Stimulated activated naive CD4-positive, alpha-beta T cell treated with Interleukin-2 at 50 U/mL for 16 hours (primary cell): Measurements from ENCODE around the gene IRX4.

Experiments used
- DNase-seq: peaks from one replicate; lab custom pipeline; 2025; lab: John Stamatoyannopoulos, UW

Gene IRX4

GRCh38 chr5:1913578-1913977 lies 30.9 kb upstream of the IRX4 start:
- no peak for DNase-seq

GRCh38 chr5:1912951-1913565 lies 30.3 kb upstream of the IRX4 start:
- no peak for DNase-seq

- DNase-seq, result no peak
Measured at GRCh38 chr5:1911773-1912235, 29.1 kb upstream of the IRX4 start.

- no peak for DNase-seq
Measured at GRCh38 chr5:1910861-1911772, 28.4 kb upstream of the IRX4 start.

GRCh38 chr5:1910081-1910760 lies 27.5 kb upstream of the IRX4 start:
- DNase-seq, result no peak

GRCh38 chr5:1909346-1909985 lies 26.7 kb upstream of the IRX4 start:
- no peak for DNase-seq

GRCh38 chr5:1908931-1909330 lies 26.2 kb upstream of the IRX4 start:
- no peak for DNase-seq

GRCh38 chr5:1907616-1908015 lies 24.9 kb upstream of the IRX4 start:
- DNase-seq, result no peak

- DNase-seq, result no peak
Measured at GRCh38 chr5:1905108-1905507, 22.4 kb upstream of the IRX4 start.

- no peak for DNase-seq
Measured at GRCh38 chr5:1901983-1902382, 19.3 kb upstream of the IRX4 start.

GRCh38 chr5:1901061-1901460 lies 18.3 kb upstream of the IRX4 start:
- no peak for DNase-seq

GRCh38 chr5:1899201-1899600 lies 16.5 kb upstream of the IRX4 start:
- no peak for DNase-seq

GRCh38 chr5:1897816-1898450 lies 15.2 kb upstream of the IRX4 start:
- DNase-seq, result no peak

- DNase-seq, result no peak
Measured at GRCh38 chr5:1897386-1897785, 14.7 kb upstream of the IRX4 start.

GRCh38 chr5:1896602-1897376 lies 14.1 kb upstream of the IRX4 start:
- DNase-seq, result no peak

- no peak for DNase-seq
Measured at GRCh38 chr5:1895739-1896420, 13.2 kb upstream of the IRX4 start.

GRCh38 chr5:1894243-1894642 lies 11.5 kb upstream of the IRX4 start:
- DNase-seq, result no peak

GRCh38 chr5:1893754-1894153 lies 11.0 kb upstream of the IRX4 start:
- DNase-seq, result no peak

GRCh38 chr5:1892685-1893445 lies 10.1 kb upstream of the IRX4 start:
- DNase-seq, result no peak

GRCh38 chr5:1892211-1892610 lies 9.5 kb upstream of the IRX4 start:
- DNase-seq, result no peak
